Measurements from ENCODE around the gene ATF7IP.

Gene ATF7IP

DNA sequence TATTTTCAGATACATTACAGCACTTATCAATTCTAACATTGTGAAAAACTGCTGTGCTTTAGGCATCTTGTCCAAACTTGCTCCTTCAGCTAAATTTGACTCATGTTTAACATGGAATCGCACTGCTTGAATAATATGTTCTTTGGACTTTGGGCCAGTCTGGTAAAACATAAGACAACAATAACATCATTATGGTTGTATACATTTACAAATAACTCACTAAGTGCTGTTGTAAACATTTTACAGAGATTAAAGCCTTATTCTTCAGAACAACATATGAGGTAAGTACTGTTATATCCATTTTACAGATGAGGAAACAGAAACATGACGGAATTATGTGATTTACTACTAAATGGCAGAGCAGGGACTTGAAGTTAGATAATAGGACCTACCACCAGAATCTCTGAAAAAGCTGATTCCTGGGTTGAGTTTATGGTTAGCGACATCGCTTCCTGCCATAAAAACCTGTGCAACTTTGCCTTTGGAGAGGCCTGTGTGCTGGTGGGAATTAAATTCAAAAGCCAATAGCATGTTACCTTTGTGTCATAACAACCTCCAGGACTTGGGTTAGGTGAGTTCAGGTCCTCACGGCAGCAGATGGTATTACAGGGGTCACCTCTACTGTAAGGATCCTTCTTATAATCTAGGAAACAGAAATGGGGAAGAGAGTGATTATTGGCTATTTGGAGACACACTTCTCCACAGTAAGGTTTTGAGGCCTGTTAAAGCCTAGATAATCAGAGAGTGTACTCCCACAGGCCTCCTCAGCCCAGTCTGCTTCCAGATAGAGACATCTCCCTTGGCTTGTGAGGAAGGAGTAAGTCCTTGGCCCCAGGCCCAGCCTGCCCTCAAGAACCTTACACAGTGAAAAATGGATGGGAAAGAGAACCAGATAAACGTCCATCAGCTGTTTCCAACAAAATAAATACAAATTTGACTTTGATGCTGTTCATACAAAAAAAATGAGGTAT is 140.4 kb downstream of the ATF7IP start:
- DNase-seq = no peak

DNA sequence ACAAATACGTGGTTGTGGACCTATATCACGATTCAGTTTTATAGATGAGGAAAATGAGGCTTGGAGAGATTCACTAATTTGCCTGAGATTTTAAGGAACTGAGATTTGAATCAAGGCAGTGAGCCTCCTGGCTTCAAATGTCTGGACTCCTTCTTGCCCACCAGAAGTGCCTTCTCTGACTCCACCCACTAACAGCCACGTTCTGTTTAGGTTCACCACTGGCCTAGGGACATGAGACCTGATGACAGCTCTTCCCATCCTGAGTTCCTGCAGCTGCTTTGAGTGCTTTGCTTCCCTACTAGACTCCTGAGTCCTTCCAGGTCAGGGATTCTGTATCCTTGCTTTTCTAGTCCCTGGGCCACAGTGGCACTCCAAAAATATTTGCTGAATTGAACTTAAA is 145.1 kb downstream of the ATF7IP start:
- DNase-seq = no peak

DNA sequence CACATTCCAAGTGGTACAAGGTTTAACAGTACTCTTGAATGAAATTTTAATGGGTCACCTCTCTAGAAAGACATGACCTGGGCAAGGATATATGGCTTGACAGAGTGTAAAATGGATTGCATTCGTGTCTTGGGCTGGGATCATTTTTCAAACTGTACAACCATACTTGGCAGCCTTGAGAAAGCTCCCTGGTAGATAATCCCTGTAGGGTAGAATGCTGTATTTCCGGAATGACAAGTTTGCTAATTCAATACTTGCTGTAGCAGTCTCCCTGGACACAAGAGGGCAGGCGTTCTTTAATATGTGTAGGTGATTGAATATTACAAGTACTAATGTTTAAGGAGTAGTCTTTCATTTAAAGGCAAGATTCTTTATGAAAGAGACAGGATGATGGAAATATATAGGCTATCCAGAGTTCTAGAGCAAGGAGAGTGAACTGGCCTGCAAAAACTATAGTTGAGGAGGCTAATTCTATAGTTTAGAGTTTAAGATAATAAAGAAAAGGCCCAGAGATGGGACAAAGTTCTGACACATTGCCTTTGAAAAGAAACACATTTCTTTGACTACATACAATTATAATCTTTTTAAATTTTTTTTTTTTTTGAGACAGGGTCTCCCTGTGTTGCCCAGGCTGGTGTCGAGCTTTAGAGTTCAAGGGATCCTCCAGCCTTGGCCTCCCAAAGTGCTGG is 148.8 kb downstream of the ATF7IP start:
- no peak for DNase-seq

DNA sequence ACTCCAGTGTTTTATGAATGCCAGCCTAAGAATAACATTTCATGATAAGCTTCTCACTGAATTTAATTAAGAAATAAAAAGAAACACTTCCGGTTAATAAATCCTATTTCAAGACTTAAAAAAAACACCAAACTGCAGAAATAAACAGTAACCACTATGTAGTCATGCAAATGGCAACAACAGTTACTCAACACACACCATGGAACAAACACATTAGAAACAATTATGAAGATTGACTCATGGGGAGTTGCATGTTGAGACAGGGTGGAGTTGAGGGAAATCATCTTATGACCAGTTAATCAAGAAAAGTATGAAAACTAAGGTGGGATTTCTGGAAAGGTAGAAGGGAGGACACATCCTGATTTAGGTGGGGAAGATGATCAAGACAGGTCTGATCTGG is 149.5 kb downstream of the ATF7IP start:
- DNase-seq = no peak

DNA sequence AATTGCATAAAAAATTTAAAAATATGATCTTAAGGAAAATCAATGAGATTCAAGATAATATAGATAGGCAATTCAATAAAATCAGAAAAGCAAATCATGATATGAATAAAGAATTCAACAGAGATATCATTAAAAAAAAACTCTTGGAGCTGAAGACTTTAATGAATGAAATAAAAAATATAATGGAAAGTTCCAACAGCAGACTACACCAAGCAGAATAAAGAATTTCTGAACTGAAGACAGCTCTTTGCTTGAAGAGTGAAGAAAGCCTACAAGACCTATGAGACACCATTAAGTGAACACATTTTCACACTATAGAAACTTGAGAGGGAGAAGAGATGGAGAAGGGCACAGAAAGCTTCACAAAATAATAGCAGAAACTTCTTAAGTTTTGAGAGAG is 156.3 kb downstream of the ATF7IP start:
- DNase-seq = no peak

DNA sequence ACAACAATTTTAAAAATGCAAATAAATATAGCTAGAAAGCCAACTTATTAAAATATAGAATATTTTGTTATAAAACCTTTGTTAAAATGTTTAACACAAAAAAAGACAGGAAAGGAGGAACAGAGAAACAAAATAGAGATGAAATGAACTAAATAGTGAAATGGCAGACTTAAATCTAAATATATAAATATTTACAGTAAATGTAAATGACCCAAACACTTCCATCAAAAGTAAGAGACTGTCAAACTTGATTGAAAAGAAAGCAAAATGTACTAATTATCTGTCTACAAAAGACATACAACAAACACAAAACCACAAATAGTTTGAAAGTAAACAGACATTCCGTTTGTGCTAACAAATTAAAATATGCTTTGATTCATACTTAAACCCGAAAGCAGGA is 160.5 kb downstream of the ATF7IP start:
- DNase-seq = no peak

DNA sequence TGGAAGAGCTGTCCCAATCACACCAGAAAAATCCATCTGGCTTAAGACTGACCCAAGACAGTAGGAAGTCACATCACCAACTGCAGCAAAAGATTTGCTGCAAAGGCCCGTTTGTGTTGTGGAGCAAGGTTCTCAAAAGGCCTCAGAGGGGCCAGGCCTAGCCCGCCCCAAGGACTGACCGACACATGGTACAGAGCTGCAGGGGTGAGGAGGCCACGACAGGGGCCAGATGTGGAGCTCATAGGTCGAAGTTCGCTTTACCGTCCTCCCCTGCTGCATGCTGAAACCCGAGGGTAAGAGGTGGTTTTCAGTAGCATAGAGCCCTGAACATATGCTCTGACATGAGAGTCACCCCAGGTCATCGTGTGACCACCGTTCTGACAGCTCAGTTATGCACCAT is 166.7 kb downstream of the ATF7IP start:
- no peak for DNase-seq

DNA sequence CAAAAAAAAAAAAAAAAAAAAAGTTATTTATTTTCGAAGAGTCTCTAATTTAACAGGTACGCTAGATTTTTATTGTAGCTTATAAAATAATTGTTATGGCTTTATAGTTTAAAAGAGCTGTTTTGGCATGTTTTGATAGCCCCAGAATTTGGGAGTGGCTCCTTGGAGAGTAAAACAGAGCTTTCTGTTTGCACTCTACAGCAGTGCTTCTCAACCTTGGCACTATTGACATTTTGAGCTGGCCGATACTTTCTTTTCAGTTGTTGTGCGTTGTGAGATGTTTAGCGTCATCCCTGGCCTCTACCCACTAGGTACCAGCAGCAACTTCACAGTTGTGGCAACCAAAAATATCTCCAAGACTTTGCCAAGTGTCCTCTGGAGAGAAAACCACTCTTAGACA is 171.6 kb downstream of the ATF7IP start:
- no peak for DNase-seq

DNA sequence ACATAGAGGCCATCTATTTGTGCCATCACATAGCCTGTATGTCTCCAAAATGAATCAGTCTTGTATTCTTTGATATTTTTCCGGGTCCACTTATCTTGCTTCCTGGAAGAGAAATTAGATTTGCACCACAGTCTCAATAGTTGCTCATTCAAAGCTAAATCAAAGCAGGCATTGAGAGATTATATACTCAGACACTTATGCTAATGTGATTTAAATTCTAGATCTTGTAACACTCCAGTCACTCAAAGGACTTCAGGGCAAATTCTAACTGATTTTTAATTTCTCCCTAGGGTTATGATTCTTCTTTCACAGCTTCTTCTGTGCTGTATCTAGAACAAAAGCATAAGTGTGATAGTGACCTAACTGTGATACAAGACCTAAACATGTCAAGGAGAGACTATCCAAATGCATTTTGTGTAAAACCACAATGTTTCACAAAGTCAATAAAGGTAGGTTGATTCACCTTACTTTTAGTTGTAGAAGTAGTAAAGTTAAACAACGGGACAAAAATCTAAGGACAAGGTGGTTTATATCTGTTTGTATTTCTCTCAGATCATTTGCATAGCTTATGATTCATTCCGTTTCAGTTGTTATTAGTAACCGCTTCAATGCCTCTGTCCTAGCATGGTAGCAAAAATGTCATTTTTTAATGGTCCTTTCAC is 175.4 kb downstream of the ATF7IP start:
- no peak for DNase-seq

DNA sequence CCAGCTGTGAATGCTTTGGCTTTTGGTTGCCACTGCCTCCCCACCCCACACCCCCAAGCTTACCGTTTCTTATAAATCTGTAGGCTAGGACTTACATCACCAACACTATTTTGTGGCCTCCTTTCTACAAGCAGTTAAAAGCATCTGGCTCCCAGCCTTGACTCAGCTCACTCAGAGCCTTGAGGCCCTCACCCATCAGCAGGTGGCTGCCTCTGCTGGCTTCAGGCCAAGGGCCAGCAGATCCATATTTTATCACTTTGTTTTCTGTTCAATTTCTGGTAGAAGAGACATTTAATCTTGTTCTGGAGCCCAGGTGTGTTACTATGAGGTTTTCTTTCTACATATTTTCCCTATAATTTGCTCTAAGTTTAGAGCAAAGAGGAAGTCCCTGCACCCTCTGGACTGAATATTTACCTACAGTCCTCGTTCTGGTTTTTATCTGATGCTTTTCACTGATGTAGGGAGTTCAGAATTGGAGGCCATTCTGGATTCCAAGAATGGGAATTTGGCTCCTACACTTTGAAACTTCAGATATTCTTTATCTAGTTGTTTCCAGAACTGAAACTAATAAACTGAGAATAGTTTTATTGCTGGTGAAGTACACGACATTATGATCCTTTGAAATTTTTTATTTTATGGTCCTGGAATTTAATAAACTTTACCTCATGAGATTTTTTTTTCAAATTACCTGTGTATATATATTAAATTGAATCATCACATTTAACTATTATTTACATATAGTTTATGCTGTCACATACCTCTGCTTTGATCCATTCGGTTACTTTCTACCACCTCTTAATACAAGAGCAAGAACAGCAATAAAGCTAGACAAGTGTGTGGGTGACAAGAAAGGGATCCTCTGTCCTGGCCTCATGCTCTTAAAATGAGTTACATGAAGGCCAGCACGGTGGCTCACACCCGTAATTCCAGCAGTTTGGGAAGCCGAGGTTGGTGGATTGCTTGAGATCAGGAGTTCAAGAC is 180.0 kb downstream of the ATF7IP start:
- no peak for DNase-seq

DNA sequence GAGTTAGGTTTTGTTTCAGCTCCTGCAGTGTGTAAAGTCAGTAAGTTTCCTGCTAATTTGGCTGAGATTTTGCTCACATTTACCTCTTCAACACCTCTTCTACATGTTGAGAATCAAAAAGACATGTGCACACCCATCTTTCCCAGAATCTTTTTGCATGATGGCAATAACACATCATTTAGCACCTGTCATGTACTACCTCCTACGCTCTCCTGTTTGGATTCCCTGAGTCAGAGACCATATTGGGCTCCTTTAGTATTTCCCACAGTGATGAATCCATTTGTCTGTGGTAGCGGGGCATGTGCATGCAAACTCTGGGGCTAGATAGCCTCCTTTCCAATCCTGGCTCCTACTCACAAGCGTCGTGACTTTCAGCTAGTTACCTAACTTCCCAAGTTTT is 182.1 kb downstream of the ATF7IP start:
- DNase-seq = no peak

DNA sequence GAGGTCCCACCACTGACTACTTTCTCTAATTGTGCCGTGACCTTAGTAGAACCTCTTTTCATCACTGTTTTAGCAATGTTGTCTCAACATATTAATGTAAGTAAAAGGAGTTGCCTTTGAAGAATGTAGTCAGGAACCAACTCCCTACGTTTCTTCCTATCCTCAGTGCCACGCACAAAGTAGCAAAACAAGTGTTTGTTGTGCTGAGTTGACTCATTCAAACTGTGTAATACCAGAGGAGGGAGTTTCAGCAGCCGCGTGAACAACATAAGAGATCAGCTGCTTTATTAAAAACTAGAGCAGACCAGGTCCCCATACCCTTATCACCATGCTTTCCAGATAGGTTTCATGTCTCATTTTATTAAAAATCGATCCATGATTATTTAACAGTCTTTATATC is 183.1 kb downstream of the ATF7IP start:
- no peak for DNase-seq

Data from NCI-H1694 treated with DMSO at 0.1 percent for 48 hours (cell line).